HepG2 (cell line): Measurements from ENCODE around the gene RSPRY1. TPM values are rescaled to one million over a fixed set of nuclear protein-coding genes. Genes with fewer than 3 reads are reported as not detected.
A peak's percentile ranks its signal among the peaks of the same experiment; 100 is the strongest.

Experiments
- ESRRA ChIP-seq: sonication (generic); formaldehyde crosslinking; IDR thresholded peaks from 2 replicates; pipeline ENCODE4 v1.5.1; 2020; ENCODE audit warnings: mild to moderate bottlenecking, low read depth, missing genetic modification reagents
- ETV5 ChIP-seq: IDR thresholded peaks from 2 replicates; pipeline ENCODE4 v1.6.1; 2018; ENCODE audit warnings: missing biosample characterization, missing genetic modification reagents, inconsistent platforms, borderline replicate concordance
- HMGA1 ChIP-seq: sonication (generic); formaldehyde crosslinking; conservative IDR thresholded peaks from 2 replicates; pipeline ENCODE4 v1.4.0; 2020; ENCODE audit warnings: missing genetic modification reagents
- KDM4B ChIP-seq: sonication (generic); formaldehyde crosslinking; IDR thresholded peaks from 2 replicates; pipeline ENCODE4 v1.4.0; 2020; ENCODE audit warnings: missing genetic modification reagents
- MXI1 ChIP-seq: IDR thresholded peaks from 3 replicates; pipeline ENCODE4 v1.6.1; 2012; ENCODE audit warnings: low read depth, low read length, inconsistent platforms, borderline replicate concordance
- NFE2L2 ChIP-seq: fragments of 150-350 bp; IDR thresholded peaks from 2 replicates; pipeline ENCODE4 v1.6.1; 2014; ENCODE audit warnings: low read length
- POLR2G ChIP-seq: fragments of 200-400 bp; formaldehyde crosslinking; IDR thresholded peaks from 2 replicates; pipeline ENCODE4 v1.6.1; 2018; ENCODE audit warnings: mild to moderate bottlenecking, low read depth, low read length, moderate library complexity
- PRPF4 ChIP-seq: fragments of 200-400 bp; formaldehyde crosslinking; IDR thresholded peaks from 2 replicates; pipeline ENCODE4 v1.6.1; 2016; ENCODE audit warnings: low read length, low read depth; ENCODE audit not compliant: poor library complexity, severe bottlenecking
- SSRP1 ChIP-seq: IDR thresholded peaks from 2 replicates; pipeline ENCODE4 v1.6.1; 2016; ENCODE audit warnings: control low read depth
- WIZ ChIP-seq: sonication (generic); formaldehyde crosslinking; IDR thresholded peaks from 2 replicates; pipeline ENCODE4 v1.5.1; 2020; ENCODE audit warnings: mild to moderate bottlenecking, missing genetic modification reagents
- ZBTB39 ChIP-seq: sonication (generic); formaldehyde crosslinking; IDR thresholded peaks from 2 replicates; pipeline ENCODE4 v1.5.0; 2020; ENCODE audit warnings: missing genetic modification reagents
- ZMYM3 ChIP-seq: sonication (generic); formaldehyde crosslinking; IDR thresholded peaks from 2 replicates; pipeline ENCODE4 v1.5.1; 2020; ENCODE audit warnings: mild to moderate bottlenecking, missing genetic modification reagents
- ZNF121 ChIP-seq: sonication (generic); formaldehyde crosslinking; IDR thresholded peaks from 2 replicates; pipeline ENCODE4 v1.5.0; 2020; ENCODE audit warnings: mild to moderate bottlenecking, missing genetic modification reagents
- ZNF558 ChIP-seq: sonication (generic); formaldehyde crosslinking; IDR thresholded peaks from 2 replicates; pipeline ENCODE4 v1.9.0; 2022; ENCODE audit warnings: mild to moderate bottlenecking, missing genetic modification reagents, borderline replicate concordance
- ZNF570 ChIP-seq: sonication (generic); formaldehyde crosslinking; IDR thresholded peaks from 2 replicates; pipeline ENCODE4 v1.4.0; 2020; ENCODE audit warnings: mild to moderate bottlenecking, missing genetic modification reagents, borderline replicate concordance
- ZNF724P ChIP-seq: sonication (generic); formaldehyde crosslinking; IDR thresholded peaks from 2 replicates; pipeline ENCODE4 v1.8.0; 2022; ENCODE audit warnings: missing genetic modification reagents, borderline replicate concordance
- ZNF747 ChIP-seq: sonication (generic); formaldehyde crosslinking; IDR thresholded peaks from 2 replicates; pipeline ENCODE4 v1.8.1; 2023; ENCODE audit warnings: missing genetic modification reagents, mild to moderate bottlenecking, borderline replicate concordance
- polyA plus RNA-seq, 8 experiments: library from polyadenylated mRNA; depleted of rRNA in 3 of 8; stranded (reverse) in 7 of 8; unstranded in 1 of 8; fragments of >200 nt; fragmentation: Illumina TruSeq in 4 of 8; extraction: Trizol in 4 of 8; gene quantifications; 2 replicates each; pipeline versions ENCODE4 v1.2.1 to v1.2.3, GENCODE V29; 2011 to 2016; ENCODE audit warnings: low read depth in 4 of 8, missing spikeins in 1 of 8, mixed read lengths in 1 of 8; ENCODE audit not compliant: insufficient read depth in 1 of 8
- total RNA-seq, 5 experiments: library from RNA; depleted of rRNA; stranded (reverse); fragments of >200 nt; fragmentation: Illumina TruSeq; extraction: Trizol; gene quantifications; 2 replicates each; pipeline ENCODE4 v1.2.3, GENCODE V29; 2016; ENCODE audit warnings: low read depth in 1 of 5
- TF ChIP-seq, protein P1 (sequence below), 2 experiments: sonication (generic) in 1 of 2; formaldehyde crosslinking in 1 of 2; IDR thresholded peaks; 2 replicates each; pipeline versions ENCODE4 v1.4.0 to v1.6.1; 2018 to 2020; ENCODE audit warnings: missing genetic modification reagents in 2 of 2, borderline replicate concordance in 1 of 2, low read depth in 1 of 2, mild to moderate bottlenecking in 1 of 2, missing biosample characterization in 1 of 2
- TF ChIP-seq, protein P2 (sequence below): sonication (generic); formaldehyde crosslinking; IDR thresholded peaks from 2 replicates; pipeline ENCODE4 v1.8.0; 2022; ENCODE audit warnings: missing genetic modification reagents, mild to moderate bottlenecking, inconsistent platforms, borderline replicate concordance
- TF ChIP-seq, protein P3 (sequence below): sonication (generic); formaldehyde crosslinking; IDR thresholded peaks from 2 replicates; pipeline ENCODE4 v1.4.0; 2020; ENCODE audit warnings: mild to moderate bottlenecking, missing genetic modification reagents

RSPRY1 gene
- total and polyA plus RNA-seq, 2 of the 13 experiments (the other 11 are each of a cell fraction or from before 2014, with no cell fraction given) = 53.4 to 61.0 TPM

DNA sequence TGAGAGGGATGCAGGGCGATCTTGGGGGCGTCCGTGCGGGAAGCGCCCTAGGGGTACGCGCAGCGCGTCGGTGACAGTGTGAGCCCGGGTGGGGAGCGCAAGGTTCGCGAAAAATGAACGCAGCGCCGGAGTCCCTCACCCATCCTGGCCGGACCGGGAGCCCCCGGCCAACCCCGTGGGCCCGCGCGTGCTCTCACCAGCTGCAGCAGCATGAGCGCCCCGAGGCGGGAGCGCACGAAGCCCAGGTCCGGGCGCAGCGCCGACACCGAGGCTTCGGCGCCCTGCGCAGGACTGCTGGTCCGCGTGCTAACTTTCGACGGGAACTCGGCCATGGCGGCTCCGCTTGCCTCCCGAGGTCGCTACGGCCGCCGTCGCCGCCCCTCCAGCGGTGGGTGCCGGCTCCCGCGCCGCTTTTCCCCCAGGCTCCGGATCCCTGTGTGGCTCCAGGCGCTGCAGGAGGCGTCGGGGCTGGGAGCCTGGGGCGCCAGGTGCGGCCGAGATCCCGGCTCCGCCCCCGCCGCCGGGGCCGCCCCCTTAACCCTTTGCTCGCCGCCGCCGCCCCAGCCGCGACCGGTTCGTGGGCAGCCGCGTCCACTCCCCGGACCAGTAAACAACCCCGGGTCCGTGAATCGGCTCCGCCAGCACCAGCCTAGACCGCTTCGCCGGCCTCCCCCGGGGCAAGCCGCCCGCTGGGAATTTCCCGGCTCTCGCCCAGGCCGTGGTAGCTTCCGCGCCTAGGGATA lies 98.3 kb downstream of the RSPRY1 start, which contains the start of gene PLLP (continued):
- TF ChIP-seq, protein P1, sequence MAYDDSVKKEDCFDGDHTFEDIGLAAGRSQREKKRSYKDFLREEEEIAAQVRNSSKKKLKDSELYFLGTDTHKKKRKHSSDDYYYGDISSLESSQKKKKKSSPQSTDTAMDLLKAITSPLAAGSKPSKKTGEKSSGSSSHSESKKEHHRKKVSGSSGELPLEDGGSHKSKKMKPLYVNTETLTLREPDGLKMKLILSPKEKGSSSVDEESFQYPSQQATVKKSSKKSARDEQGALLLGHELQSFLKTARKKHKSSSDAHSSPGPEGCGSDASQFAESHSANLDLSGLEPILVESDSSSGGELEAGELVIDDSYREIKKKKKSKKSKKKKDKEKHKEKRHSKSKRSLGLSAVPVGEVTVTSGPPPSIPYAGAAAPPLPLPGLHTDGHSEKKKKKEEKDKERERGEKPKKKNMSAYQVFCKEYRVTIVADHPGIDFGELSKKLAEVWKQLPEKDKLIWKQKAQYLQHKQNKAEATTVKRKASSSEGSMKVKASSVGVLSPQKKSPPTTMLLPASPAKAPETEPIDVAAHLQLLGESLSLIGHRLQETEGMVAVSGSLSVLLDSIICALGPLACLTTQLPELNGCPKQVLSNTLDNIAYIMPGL (CRISPR knock-in tag; IDR thresholded peaks at IDR 0.05; ENCODE audit: borderline replicate concordance in 1 of 2, low read depth in 1 of 2) = peak; percentile 76 to 90
- peak; percentile 97; the same call in 1 of the 2 replicates for TF ChIP-seq ZMYM3 (CRISPR knock-in tag)
- peak; percentile 62; the same call in 1 of the 2 replicates for TF ChIP-seq KDM4B (CRISPR knock-in tag)
- TF ChIP-seq SSRP1 = no peak
- TF ChIP-seq, protein P2, sequence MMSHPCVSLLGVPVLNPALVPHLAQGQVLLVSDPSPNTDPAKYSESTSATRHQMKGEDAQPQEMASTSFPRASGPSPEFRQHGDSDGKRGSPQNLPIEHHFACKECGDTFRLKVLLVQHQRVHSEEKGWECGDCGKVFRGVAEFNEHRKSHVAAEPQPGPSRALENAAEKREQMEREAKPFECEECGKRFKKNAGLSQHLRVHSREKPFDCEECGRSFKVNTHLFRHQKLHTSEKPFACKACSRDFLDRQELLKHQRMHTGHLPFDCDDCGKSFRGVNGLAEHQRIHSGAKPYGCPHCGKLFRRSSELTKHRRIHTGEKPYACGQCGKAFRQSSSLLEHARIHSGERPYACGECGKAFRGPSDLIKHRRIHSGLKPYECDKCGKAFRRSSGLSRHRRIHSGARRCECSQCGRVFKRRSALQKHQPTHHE (CRISPR knock-in tag) = peak; percentile 77
- TF ChIP-seq MXI1 = no peak; the same call in 2 of the 3 replicates
- no peak; the same call in 1 of the 2 replicates for TF ChIP-seq ESRRA (CRISPR knock-in tag)
- peak; percentile 68; the same call in 1 of the 2 replicates for TF ChIP-seq ZBTB39
- peak; percentile 76; the same call in 1 of the 2 replicates for TF ChIP-seq ZNF558 (CRISPR knock-in tag)
- TF ChIP-seq, protein P3, sequence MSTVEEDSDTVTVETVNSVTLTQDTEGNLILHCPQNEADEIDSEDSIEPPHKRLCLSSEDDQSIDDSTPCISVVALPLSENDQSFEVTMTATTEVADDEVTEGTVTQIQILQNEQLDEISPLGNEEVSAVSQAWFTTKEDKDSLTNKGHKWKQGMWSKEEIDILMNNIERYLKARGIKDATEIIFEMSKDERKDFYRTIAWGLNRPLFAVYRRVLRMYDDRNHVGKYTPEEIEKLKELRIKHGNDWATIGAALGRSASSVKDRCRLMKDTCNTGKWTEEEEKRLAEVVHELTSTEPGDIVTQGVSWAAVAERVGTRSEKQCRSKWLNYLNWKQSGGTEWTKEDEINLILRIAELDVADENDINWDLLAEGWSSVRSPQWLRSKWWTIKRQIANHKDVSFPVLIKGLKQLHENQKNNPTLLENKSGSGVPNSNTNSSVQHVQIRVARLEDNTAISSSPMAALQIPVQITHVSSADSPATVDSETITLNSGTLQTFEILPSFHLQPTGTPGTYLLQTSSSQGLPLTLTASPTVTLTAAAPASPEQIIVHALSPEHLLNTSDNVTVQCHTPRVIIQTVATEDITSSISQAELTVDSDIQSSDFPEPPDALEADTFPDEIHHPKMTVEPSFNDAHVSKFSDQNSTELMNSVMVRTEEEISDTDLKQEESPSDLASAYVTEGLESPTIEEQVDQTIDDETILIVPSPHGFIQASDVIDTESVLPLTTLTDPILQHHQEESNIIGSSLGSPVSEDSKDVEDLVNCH (CRISPR knock-in tag) = peak; percentile 89; the same call in 1 of the 2 replicates
- TF ChIP-seq PRPF4 = no peak
- TF ChIP-seq ZNF747 (CRISPR knock-in tag) = peak; percentile 95
- no peak for TF ChIP-seq HMGA1
- TF ChIP-seq ETV5 = no peak
- TF ChIP-seq ZNF570 (CRISPR knock-in tag) = peak; percentile 80; the same call in 1 of the 2 replicates
- no peak for TF ChIP-seq NFE2L2
- TF ChIP-seq ZNF724P (CRISPR knock-in tag) = peak; percentile 97; the same call in 1 of the 2 replicates
- peak; percentile 58 for TF ChIP-seq ZNF121 (CRISPR knock-in tag)
- peak; percentile 98 for TF ChIP-seq WIZ (CRISPR knock-in tag)
- peak; percentile 83 for TF ChIP-seq POLR2G
